ENCODE measurements around the gene ZNF683.
A peak's percentile ranks its signal among the peaks of the same experiment; 100 is the strongest.

ZNF683 gene

GRCh38 chr1:26317612-26318337 is 54.8 kb downstream of the ZNF683 start, which contains the start of gene CD52:
Gene CD52, plus strand, starts transcription at chr1:26317958. Its CDS starts 60 bp downstream, at chr1:26318018.
- H3K27ac ChIP-seq (ENCODE audit: low read length): no peak within 1 kb of the TSS
- H3K36me3 ChIP-seq (ENCODE audit: control insufficient read depth in 2 of 2, insufficient read depth in 2 of 2, low read length in 2 of 2): no peaks in the 10 kb centered on the region
- H3K27me3 ChIP-seq (ENCODE audit: control insufficient read depth in 1 of 2, insufficient read depth in 2 of 2, low read length in 2 of 2): peaks cover 4 to 8% of the 10 kb centered on the region in 2 donors
- H3K9ac ChIP-seq (ENCODE audit: low read length in 2 of 2): no peak within 1 kb of the TSS
- peak within 1 kb of the TSS in 1 of 2 donors; percentile 15 for H3K4me3 ChIP-seq (ENCODE audit: low read length in 2 of 2)
- H3K9me3 ChIP-seq (ENCODE audit: control insufficient read depth in 2 of 2, low read length in 2 of 2): no peaks in the 10 kb centered on the region
- peaks cover 7% of the 10 kb centered on the region for H3K4me1 ChIP-seq (ENCODE audit: control insufficient read depth, insufficient read depth, low read length)

DNA sequence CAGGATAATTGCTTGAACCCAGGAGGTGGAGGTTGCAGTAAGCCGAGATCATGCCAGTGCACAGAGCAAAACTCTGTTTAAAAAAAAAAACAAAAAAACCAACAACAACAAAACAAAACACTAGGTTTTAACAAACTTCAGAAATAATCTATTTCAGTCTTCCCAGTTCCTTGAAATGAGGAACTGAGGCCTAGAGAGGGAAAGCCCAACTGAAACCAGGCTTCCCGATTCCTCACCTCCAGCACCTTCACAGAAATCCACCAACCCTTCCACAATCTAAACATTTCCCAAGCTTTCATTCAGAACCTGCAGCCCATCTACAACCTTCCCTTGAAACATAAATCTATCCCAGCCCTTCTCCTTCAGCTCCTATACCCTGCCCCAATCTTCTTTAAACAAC is 55.4 kb downstream of the ZNF683 start:
- Histone ChIP-seq H3K9me3 (ENCODE audit: control insufficient read depth in 2 of 2, low read length in 2 of 2) (no peaks in the 10 kb centered on the region), H3K9ac (ENCODE audit: low read length in 2 of 2) (no peak overlapping the region), H3K4me1 (ENCODE audit: control insufficient read depth, insufficient read depth, low read length) (peaks cover 7% of the 10 kb centered on the region), H3K4me3 (ENCODE audit: low read length in 2 of 2) (no peak overlapping the region), H3K27ac (ENCODE audit: low read length) (no peak overlapping the region), H3K27me3 (ENCODE audit: control insufficient read depth in 1 of 2, insufficient read depth in 2 of 2, low read length in 2 of 2) (peaks cover 4 to 8% of the 10 kb centered on the region in 2 donors), H3K36me3 (ENCODE audit: control insufficient read depth in 2 of 2, insufficient read depth in 2 of 2, low read length in 2 of 2) (no peaks in the 10 kb centered on the region)

- H3K4me3 ChIP-seq (ENCODE audit: low read length in 2 of 2): no peak overlapping the region
- H3K4me1 ChIP-seq (ENCODE audit: control insufficient read depth, insufficient read depth, low read length): peaks cover 2% of the 10 kb centered on the region
- H3K9me3 ChIP-seq (ENCODE audit: control insufficient read depth in 2 of 2, low read length in 2 of 2): no peaks in the 10 kb centered on the region
- H3K9ac ChIP-seq (ENCODE audit: low read length in 2 of 2): no peak overlapping the region
- H3K36me3 ChIP-seq (ENCODE audit: control insufficient read depth in 2 of 2, insufficient read depth in 2 of 2, low read length in 2 of 2): no peaks in the 10 kb centered on the region
- H3K27ac ChIP-seq (ENCODE audit: low read length): no peak overlapping the region
- H3K27me3 ChIP-seq (ENCODE audit: control insufficient read depth in 1 of 2, insufficient read depth in 2 of 2, low read length in 2 of 2): peaks cover 4 to 8% of the 10 kb centered on the region in 2 donors
These were observed 56.4 kb downstream of the ZNF683 start for GRCh38 chr1:26315874-26316850.

- Histone ChIP-seq H3K27ac (ENCODE audit: low read length) (no peak overlapping the region), H3K27me3 (ENCODE audit: control insufficient read depth in 1 of 2, insufficient read depth in 2 of 2, low read length in 2 of 2) (peaks cover 0 to 6% of the 10 kb centered on the region in 2 donors), H3K9me3 (ENCODE audit: control insufficient read depth in 2 of 2, low read length in 2 of 2) (no peaks in the 10 kb centered on the region), H3K36me3 (ENCODE audit: control insufficient read depth in 2 of 2, insufficient read depth in 2 of 2, low read length in 2 of 2) (no peaks in the 10 kb centered on the region), H3K4me3 (ENCODE audit: low read length in 2 of 2) (no peak overlapping the region), H3K9ac (ENCODE audit: low read length in 2 of 2) (no peak overlapping the region), H3K4me1 (ENCODE audit: control insufficient read depth, insufficient read depth, low read length) (no peaks in the 10 kb centered on the region)
These were observed 58.0 kb downstream of the ZNF683 start for GRCh38 chr1:26314501-26314900.

All from stomach smooth muscle (tissue), 2 donors.